ENCODE data around the gene MPP3.

Gene MPP3

DNA sequence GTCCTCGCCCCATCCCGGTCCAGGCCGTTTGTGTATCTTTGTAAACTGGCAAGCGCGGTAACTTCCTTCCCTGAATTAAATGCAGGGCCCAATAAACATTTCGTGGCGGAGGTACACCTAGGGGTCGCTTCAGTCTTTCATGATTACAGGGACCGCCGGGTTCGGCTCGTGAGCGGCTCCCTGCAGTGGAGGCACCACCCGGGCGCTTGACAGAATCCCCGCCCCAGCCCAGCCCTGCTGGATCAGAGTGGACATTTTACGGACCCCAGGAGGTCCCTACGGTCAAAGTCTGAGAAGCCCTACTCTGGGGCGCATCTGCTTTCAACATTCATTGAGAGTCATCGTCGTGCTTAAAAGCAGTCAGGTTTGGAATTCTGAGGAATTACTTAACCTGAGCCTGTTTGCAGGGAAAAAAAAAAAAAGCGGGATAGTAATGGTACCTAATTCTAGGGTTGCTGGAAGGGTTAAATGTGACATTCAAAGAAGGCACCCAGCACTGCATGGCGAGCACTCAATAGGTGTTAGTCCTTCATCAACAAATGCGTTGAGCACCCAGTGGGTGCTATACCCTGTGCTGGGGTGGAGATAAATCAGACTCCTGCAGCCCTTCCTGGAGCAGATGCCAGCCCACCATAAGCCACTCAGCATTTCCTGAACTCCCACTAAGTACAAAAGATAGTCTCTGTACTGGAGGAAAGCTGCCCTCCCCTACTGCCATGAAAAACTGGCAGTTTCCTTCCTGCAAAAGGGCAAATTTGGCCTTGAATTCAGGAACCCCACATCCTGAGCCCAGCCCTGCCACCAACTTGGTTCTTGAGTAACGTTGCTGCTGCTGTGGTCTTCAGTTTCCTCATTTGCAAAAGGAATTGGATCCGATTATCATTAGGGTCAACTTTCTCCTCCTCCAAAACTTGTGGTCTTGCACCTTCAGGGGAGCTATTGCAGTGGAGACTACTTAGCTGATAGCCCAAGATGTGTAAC lies 53.5 kb downstream of the MPP3 start:
- no peaks in the 10 kb centered on the region for H3K9me2 ChIP-seq (replicated peaks; ENCODE audit: control insufficient read depth, low read length)
- no peak overlapping the region for H3K27ac ChIP-seq (ENCODE audit: low read depth, low read length)
- H3K79me2 ChIP-seq (ENCODE audit: control insufficient read depth, low read length): no peaks in the 10 kb centered on the region
- H3K27me3 ChIP-seq (ENCODE audit: control insufficient read depth, low read length): peaks cover 42% of the 10 kb centered on the region
- H3F3A ChIP-seq (ENCODE audit: control insufficient read depth, insufficient read depth): no peaks in the 10 kb centered on the region
- no peaks in the 10 kb centered on the region for H3K36me3 ChIP-seq (ENCODE audit: control insufficient read depth, low read length)
- H4K20me1 ChIP-seq (ENCODE audit: control insufficient read depth, insufficient read depth, low read depth, low read length): no peaks in the 10 kb centered on the region
- no peaks in the 10 kb centered on the region for H3K9me3 ChIP-seq (ENCODE audit: control insufficient read depth, insufficient read depth, low read length)
- TF ChIP-seq CTCF (IDR thresholded peaks at IDR 0.05; ENCODE audit: low read depth, low read length, poor library complexity, severe bottlenecking): peak; percentile 24
- 0 out of 2 replicates have a peak, but pooled peaks have one; percentile 61 for TF ChIP-seq EZH2phosphoT487 (IDR thresholded peaks at IDR 0.05; ENCODE audit: borderline replicate concordance, low read length)
- peaks cover 11% of the 10 kb centered on the region; the same call in 1 of the 2 replicates for H3K4me1 ChIP-seq (ENCODE audit: control insufficient read depth, low read length)
- H3K4me3 ChIP-seq (ENCODE audit: low read length): peak overlapping the region; percentile 86
- H3K4me2 ChIP-seq (ENCODE audit: low read length): peak overlapping the region; percentile 97

DNA sequence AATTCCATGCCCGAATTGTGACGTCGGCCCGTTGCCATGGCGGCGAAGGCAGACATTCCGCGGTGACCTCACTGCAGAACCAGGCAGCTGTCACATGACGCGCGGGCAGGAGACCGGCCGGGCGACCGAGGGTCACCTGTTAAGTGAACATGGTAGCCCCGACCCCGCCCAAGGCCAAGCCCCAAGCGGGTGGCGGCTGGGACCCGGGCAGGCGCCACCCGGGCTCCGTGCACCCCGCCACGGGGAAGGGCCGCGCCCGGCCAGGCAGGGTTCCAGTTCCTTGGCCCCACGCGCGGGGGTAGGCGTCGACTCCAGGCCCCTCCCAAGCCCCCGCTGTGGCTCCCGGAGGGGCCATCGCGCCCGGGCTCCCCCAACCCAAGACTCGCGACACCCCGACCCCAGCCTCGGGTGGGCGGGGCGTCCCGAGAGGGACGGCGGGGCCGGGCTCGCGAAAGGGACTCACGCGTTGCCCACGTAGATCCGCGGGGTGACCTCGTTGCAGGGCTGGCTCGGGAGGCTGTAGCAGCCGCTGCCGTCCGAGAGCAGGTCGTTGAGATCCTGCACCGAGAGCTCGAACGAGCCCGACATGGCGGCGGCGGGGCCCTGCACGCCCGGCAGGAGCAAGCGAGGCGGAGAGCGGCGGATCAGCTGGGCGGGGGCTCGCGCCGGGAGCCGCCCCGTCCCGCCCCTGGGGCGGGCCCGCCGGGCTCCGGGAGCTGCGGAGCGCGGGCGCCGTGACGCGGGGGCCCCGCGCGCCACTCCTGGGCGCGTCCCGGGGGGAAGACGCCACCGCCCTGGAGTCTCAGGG lies 54.4 kb downstream of the MPP3 start, which contains the start of gene DUSP3:
DUSP3 (minus strand) TSS at position 641 of the 808 bp plus-strand sequence; CDS start at position 588, 53 bp downstream.
- no peaks in the 10 kb centered on the region for H3K9me2 ChIP-seq (replicated peaks; ENCODE audit: control insufficient read depth, low read length)
- peaks cover 37% of the 10 kb centered on the region for H3K27me3 ChIP-seq (ENCODE audit: control insufficient read depth, low read length)
- no peak within 1 kb of the TSS for H3K27ac ChIP-seq (ENCODE audit: low read depth, low read length)

More for the DNA sequence above, 54.4 kb downstream of the MPP3 start, which contains the start of gene DUSP3:
- H3K36me3 ChIP-seq (ENCODE audit: control insufficient read depth, low read length): no peaks in the 10 kb centered on the region
- peaks cover 11% of the 10 kb centered on the region; the same call in 1 of the 2 replicates for H3K4me1 ChIP-seq (ENCODE audit: control insufficient read depth, low read length)
- H4K20me1 ChIP-seq (ENCODE audit: control insufficient read depth, insufficient read depth, low read depth, low read length): no peaks in the 10 kb centered on the region
- H3F3A ChIP-seq (ENCODE audit: control insufficient read depth, insufficient read depth): no peaks in the 10 kb centered on the region
- TF ChIP-seq CTCF (IDR thresholded peaks at IDR 0.05; ENCODE audit: low read depth, low read length, poor library complexity, severe bottlenecking) (no peak), EZH2phosphoT487 (IDR thresholded peaks at IDR 0.05; ENCODE audit: borderline replicate concordance, low read length) (no peak)
- H3K4me2 ChIP-seq (ENCODE audit: low read length): peak within 1 kb of the TSS; percentile 97
- peak within 1 kb of the TSS; percentile 86 for H3K4me3 ChIP-seq (ENCODE audit: low read length)
- H3K9me3 ChIP-seq (ENCODE audit: control insufficient read depth, insufficient read depth, low read length): no peaks in the 10 kb centered on the region
- no peaks in the 10 kb centered on the region for H3K79me2 ChIP-seq (ENCODE audit: control insufficient read depth, low read length)

Measured in DOHH2 (cell line).